Measurements from ENCODE around the gene CREB1. TPM values are rescaled to one million over a fixed set of nuclear protein-coding genes. Genes with fewer than 3 reads are reported as not detected.

Gene CREB1
- total and polyA plus RNA-seq, 9 of the 15 experiments (the other 6 are each of a cell fraction or from before 2014, with no cell fraction given): 8.9 to 51.3 (median 19.5) TPM

DNA sequence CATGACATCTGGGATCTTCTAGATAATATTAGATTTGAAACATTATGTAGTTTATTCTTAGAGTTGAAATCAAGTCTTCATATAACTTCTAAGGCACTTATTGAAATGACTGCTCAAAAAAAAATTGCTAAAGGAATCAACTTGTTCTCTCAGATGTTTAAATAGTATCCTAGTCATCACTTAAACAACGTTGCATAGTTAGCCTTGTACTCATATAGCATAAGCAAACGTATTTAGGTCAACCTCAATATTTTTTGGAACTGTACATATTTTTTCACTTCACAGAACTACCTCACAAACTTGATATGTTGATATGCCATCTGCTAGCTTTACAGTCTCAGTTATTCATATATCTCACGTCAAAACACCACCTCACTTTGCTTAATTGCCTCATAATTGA lies 47.1 kb upstream of the CREB1 start (continued):
- TF ChIP-seq, protein P1, sequence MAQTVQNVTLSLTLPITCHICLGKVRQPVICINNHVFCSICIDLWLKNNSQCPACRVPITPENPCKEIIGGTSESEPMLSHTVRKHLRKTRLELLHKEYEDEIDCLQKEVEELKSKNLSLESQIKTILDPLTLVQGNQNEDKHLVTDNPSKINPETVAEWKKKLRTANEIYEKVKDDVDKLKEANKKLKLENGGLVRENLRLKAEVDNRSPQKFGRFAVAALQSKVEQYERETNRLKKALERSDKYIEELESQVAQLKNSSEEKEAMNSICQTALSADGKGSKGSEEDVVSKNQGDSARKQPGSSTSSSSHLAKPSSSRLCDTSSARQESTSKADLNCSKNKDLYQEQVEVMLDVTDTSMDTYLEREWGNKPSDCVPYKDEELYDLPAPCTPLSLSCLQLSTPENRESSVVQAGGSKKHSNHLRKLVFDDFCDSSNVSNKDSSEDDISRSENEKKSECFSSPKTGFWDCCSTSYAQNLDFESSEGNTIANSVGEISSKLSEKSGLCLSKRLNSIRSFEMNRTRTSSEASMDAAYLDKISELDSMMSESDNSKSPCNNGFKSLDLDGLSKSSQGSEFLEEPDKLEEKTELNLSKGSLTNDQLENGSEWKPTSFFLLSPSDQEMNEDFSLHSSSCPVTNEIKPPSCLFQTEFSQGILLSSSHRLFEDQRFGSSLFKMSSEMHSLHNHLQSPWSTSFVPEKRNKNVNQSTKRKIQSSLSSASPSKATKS (CRISPR knock-in tag; IDR thresholded peaks at IDR 0.05): no peak
- no peak for TF ChIP-seq PHF20 (IDR thresholded peaks at IDR 0.05; ENCODE audit: partially characterized antibody)
- no peak for TF ChIP-seq ZNF778 (CRISPR knock-in tag; IDR thresholded peaks at IDR 0.05)

DNA sequence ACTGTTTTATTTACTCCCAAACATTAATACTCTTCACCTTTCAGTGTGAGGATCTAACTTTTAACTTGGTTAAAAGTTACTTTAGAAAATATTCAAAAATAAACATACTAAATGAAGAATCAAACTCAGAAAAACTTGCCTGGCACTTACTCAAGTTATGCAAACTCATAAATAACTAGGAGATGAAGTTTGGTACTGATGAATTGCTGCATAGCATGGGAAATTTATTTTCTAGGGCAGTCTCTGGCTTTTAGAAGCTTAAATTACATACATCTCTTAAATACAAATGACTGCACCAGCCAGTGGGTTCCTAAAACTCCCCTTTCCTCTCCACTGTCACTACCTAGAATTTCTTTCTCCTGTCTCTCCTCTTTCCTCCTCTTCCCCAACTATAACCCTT lies 46.7 kb upstream of the CREB1 start:
- ATAC-seq (no peak), DNase-seq (ENCODE audit: extremely low read depth in 1 of 4, low spot score in 3 of 4) (no peak), FAIRE-seq (no peak)
- ChIA-PET POLR2A (no interaction called here), CTCF (ENCODE audit: low intra/inter-chr PET ratio) (no interaction called here)
- Histone ChIP-seq H3K9ac (ENCODE audit: insufficient read depth in 1 of 2, low read depth in 2 of 2, low read length in 2 of 2) (no peak overlapping the region), H3K36me3 (ENCODE audit: control insufficient read depth, insufficient read depth, low read length) (no peaks in the 10 kb centered on the region), H3K9me3 (replicated peaks; ENCODE audit: control insufficient read depth, insufficient read depth, low read depth, low read length) (no peaks in the 10 kb centered on the region), H3K27me3 (ENCODE audit: control insufficient read depth in 2 of 2, insufficient read depth in 2 of 2, low read length in 2 of 2) (no peaks in the 10 kb centered on the region), H3K9me1 (ENCODE audit: control insufficient read depth, insufficient read depth, low read length) (no peaks in the 10 kb centered on the region), H2AFZ (ENCODE audit: low read depth, low read length) (peak overlapping the region; percentile 14; the same call in 1 of the 2 replicates), H3K27ac (ENCODE audit: extremely low read depth, low read depth, low read length) (no peak overlapping the region), H4K20me1 (replicated peaks; ENCODE audit: control insufficient read depth, insufficient read depth, low read length) (no peaks in the 10 kb centered on the region), H3K4me3 (no peak overlapping the region), H3K4me2 (ENCODE audit: insufficient read depth, low read length) (no peak overlapping the region), H3K79me2 (ENCODE audit: control insufficient read depth, insufficient read depth, low read length) (no peaks in the 10 kb centered on the region), H3K4me1 (replicated peaks in 1 of 2; ENCODE audit: control insufficient read depth in 2 of 2, insufficient read depth in 2 of 2, low read length in 2 of 2) (peaks cover 0 to 6% of the 10 kb centered on the region in 2 experiments; a peak in 3 of 5 replicates)
- intact Hi-C loops (cut with micrococcal nuclease): loop anchor here (5.0 kb wide), 1 partner anchor 44 kb away; the partner anchor contains the start of gene CREB1
- in situ Hi-C loops (cut with MboI): no loop called here
- no TSS peak for BruUV-seq (replicated peaks)
- no peak for TF ChIP-seq IFI16 (CRISPR knock-in tag; IDR thresholded peaks at IDR 0.05)
- TF ChIP-seq, protein P2, sequence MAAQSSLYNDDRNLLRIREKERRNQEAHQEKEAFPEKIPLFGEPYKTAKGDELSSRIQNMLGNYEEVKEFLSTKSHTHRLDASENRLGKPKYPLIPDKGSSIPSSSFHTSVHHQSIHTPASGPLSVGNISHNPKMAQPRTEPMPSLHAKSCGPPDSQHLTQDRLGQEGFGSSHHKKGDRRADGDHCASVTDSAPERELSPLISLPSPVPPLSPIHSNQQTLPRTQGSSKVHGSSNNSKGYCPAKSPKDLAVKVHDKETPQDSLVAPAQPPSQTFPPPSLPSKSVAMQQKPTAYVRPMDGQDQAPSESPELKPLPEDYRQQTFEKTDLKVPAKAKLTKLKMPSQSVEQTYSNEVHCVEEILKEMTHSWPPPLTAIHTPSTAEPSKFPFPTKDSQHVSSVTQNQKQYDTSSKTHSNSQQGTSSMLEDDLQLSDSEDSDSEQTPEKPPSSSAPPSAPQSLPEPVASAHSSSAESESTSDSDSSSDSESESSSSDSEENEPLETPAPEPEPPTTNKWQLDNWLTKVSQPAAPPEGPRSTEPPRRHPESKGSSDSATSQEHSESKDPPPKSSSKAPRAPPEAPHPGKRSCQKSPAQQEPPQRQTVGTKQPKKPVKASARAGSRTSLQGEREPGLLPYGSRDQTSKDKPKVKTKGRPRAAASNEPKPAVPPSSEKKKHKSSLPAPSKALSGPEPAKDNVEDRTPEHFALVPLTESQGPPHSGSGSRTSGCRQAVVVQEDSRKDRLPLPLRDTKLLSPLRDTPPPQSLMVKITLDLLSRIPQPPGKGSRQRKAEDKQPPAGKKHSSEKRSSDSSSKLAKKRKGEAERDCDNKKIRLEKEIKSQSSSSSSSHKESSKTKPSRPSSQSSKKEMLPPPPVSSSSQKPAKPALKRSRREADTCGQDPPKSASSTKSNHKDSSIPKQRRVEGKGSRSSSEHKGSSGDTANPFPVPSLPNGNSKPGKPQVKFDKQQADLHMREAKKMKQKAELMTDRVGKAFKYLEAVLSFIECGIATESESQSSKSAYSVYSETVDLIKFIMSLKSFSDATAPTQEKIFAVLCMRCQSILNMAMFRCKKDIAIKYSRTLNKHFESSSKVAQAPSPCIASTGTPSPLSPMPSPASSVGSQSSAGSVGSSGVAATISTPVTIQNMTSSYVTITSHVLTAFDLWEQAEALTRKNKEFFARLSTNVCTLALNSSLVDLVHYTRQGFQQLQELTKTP (IDR thresholded peaks at IDR 0.05; ENCODE audit: low read depth in 1 of 2, partially characterized antibody in 2 of 2): no peak
- TF ChIP-seq POLR3G (IDR thresholded peaks at IDR 0.05; ENCODE audit: extremely low read depth, insufficient read length, insufficient replicate concordance): no peak
- no peak for TF ChIP-seq SRSF1 (IDR thresholded peaks at IDR 0.05; ENCODE audit: low read depth, low read length)
- TF ChIP-seq HMG20A (CRISPR knock-in tag; conservative IDR thresholded peaks at IDR 0.05): no peak

Data from K562 (cell line).